ENCODE data around the gene CYP2B6. TPM values are rescaled to one million over a fixed set of nuclear protein-coding genes. Genes with fewer than 3 reads are reported as not detected.

The CYP2B6 gene
- total and polyA plus RNA-seq, 2 donors (not counting 3 experiments of a cell fraction or from before 2014, with no cell fraction given), result not detected

GRCh38 chr19:40941481-40942219 lies 49.4 kb upstream of the CYP2B6 start:
- no peak for TF ChIP-seq POLR2A (IDR thresholded peaks at IDR 0.05; ENCODE audit: low read depth, low read length)
- TF ChIP-seq POLR2AphosphoS5 (IDR thresholded peaks at IDR 0.05; ENCODE audit: insufficient read depth, low read depth, low read length), result no peak
- no peak for TF ChIP-seq FOS (IDR thresholded peaks at IDR 0.05; ENCODE audit: borderline replicate concordance, insufficient read depth, low read length)
- TF ChIP-seq EZH2 (IDR thresholded peaks at IDR 0.05; ENCODE audit: borderline replicate concordance, low read depth, low read length, severe bottlenecking), result no peak
- no peak for TF ChIP-seq JUN (IDR thresholded peaks at IDR 0.05; ENCODE audit: borderline replicate concordance, insufficient read depth, insufficient read length, low read depth)
- no peak for TF ChIP-seq CTCF (IDR thresholded peaks at IDR 0.05; ENCODE audit: extremely low read depth in 1 of 2, insufficient read depth in 1 of 2, low read depth in 1 of 2, low read length in 2 of 2)
- TF ChIP-seq MAX (IDR thresholded peaks at IDR 0.05; ENCODE audit: insufficient read depth, insufficient read length), result no peak
- no peak for TF ChIP-seq GATA2 (IDR thresholded peaks at IDR 0.05; ENCODE audit: insufficient read depth, insufficient read length, low read depth, low read length)
- TF ChIP-seq MYC (IDR thresholded peaks at IDR 0.05; ENCODE audit: low read depth, low read length), result no peak
- no peaks in the 10 kb centered on the region for H3K9me1 ChIP-seq (replicated peaks; ENCODE audit: control insufficient read depth, extremely low read depth, insufficient read depth, low read length)
- H4K20me1 ChIP-seq (replicated peaks; ENCODE audit: control insufficient read depth, extremely low read depth, insufficient read depth, low read length), result no peaks in the 10 kb centered on the region
- H3K36me3 ChIP-seq (ENCODE audit: control insufficient read depth in 2 of 2, extremely low read depth in 1 of 2, insufficient read depth in 2 of 2, low read length in 2 of 2), result no peaks in the 10 kb centered on the region
- no TSS peak for BruUV-seq (replicated peaks)
- no peak for DNase-seq (ENCODE audit: low read depth, low spot score)
- no peak overlapping the region for H3K4me3 ChIP-seq (replicated peaks in 1 of 3; ENCODE audit: insufficient read depth in 1 of 3, low read depth in 1 of 3, low read length in 3 of 3)
- intact Hi-C loops (cut with micrococcal nuclease) (no loop called here), dilution Hi-C loops (cut with MboI; ENCODE audit: extremely low pct_ligation_motif_present, low sequenced_read_pairs) (no loop called here)
- H3K9ac ChIP-seq (replicated peaks; ENCODE audit: extremely low read depth, insufficient read depth, low read length), result no peak overlapping the region
- H2AFZ ChIP-seq (ENCODE audit: low read depth, low read length), result peak overlapping the region; percentile 18
- H3K9me3 ChIP-seq (replicated peaks; ENCODE audit: control insufficient read depth, insufficient read depth, low read length), result no peaks in the 10 kb centered on the region
- POLR2A ChIA-PET, result no interaction called here
- H3K27me3 ChIP-seq (ENCODE audit: control insufficient read depth in 2 of 2, insufficient read depth in 2 of 2, low read length in 2 of 2), result no peaks in the 10 kb centered on the region
- H3K27ac ChIP-seq (ENCODE audit: insufficient read depth, low read depth, low read length), result peak overlapping the region; percentile 27
- FAIRE-seq, result no peak
- no peaks in the 10 kb centered on the region for H3K79me2 ChIP-seq (ENCODE audit: control insufficient read depth, insufficient read depth, low read length)
- CTCF ChIA-PET, result interaction anchor here (0.6 kb wide), 1 partner anchor 22 kb away, joined by 3 read pairs; no protein-coding TSS in a partner anchor
- H3K4me1 ChIP-seq (ENCODE audit: control insufficient read depth, extremely low read depth, insufficient read depth, low read length), result peaks cover 22% of the 10 kb centered on the region
- no peak overlapping the region for H3K4me2 ChIP-seq (ENCODE audit: insufficient read depth, low read length)

All from endothelial cell of umbilical vein (primary cell).